ENCODE data around the gene TMEM254. TPM values are rescaled to one million over a fixed set of nuclear protein-coding genes. Genes with fewer than 3 reads are reported as not detected.
"Not testable (repeated sequence)": the region's sequence is repeated elsewhere in the genome, so short reads cannot be mapped to it uniquely, and the experiment has no call there.

Gene TMEM254
- polyA plus RNA-seq, 3 donors = 13.6 to 43.1 (median 25.9) TPM

DNA sequence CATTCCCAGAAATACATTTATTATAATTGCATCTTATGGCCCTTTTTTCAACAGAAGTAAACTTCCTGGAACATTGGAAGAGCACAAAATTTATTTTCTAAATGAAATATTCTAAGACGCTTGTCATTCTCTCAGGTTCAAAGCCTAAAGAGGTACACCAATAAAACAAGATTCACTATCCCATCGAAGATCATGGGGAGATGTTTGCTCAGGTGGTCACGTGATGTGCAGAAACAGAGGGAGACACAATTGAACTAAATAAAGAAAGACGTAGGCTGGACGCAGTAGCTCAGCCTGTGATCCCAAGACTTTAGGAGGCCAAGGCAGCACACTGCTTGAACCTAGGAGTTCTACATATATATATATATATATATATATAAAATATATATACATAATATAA is 46.0 kb upstream of the TMEM254 start:
- Mint-ChIP-seq H3K4me3 (no peak overlapping the region), H3K9me3 (peaks cover 0 to 2% (median 0%) of the 10 kb centered on the region in 7 donors), H3K27ac (no peak overlapping the region), H3K4me1 (no peaks in the 10 kb centered on the region), H3K27me3 (ENCODE audit: low read depth in 3 of 3) (peaks cover 0 to 3% (median 0%) of the 10 kb centered on the region in 3 donors), H3K36me3 (no peaks in the 10 kb centered on the region)
- Histone ChIP-seq H3K9ac (ENCODE audit: insufficient read depth, low read length, poor library complexity, severe bottlenecking) (no peak overlapping the region), H3K27me3 (ENCODE audit: control insufficient read depth in 2 of 2, insufficient read depth in 2 of 2, low read length in 2 of 2) (no peaks in the 10 kb centered on the region), H2AFZ (ENCODE audit: insufficient read depth, low read depth, low read length, poor library complexity, severe bottlenecking) (no peak overlapping the region), H3K79me2 (ENCODE audit: insufficient read depth, low read length) (no peaks in the 10 kb centered on the region), H3K4me3 (replicated peaks in 1 of 3; ENCODE audit: low read depth in 2 of 3, low read length in 3 of 3) (no peak overlapping the region), H3K27ac (ENCODE audit: low read depth in 1 of 2, low read length in 2 of 2) (no peak overlapping the region), H4K20me1 (ENCODE audit: insufficient read depth, low read length) (no peaks in the 10 kb centered on the region), H3K4me1 (ENCODE audit: control insufficient read depth in 1 of 2, insufficient read depth in 2 of 2, low read length in 2 of 2) (no peaks in the 10 kb centered on the region), H3K9me3 (replicated peaks in 1 of 2; ENCODE audit: control insufficient read depth in 1 of 2, insufficient read depth in 1 of 2, low read length in 2 of 2) (no peaks in the 10 kb centered on the region), H3K36me3 (replicated peaks in 1 of 2; ENCODE audit: control insufficient read depth in 1 of 2, insufficient read depth in 2 of 2, low read length in 2 of 2) (no peaks in the 10 kb centered on the region), H3K4me2 (replicated peaks; ENCODE audit: extremely low read depth, low read length, poor library complexity, severe bottlenecking) (no peak overlapping the region)
- intact Hi-C loops (cut with micrococcal nuclease) = no loop called here
- TF ChIP-seq, protein P1, sequence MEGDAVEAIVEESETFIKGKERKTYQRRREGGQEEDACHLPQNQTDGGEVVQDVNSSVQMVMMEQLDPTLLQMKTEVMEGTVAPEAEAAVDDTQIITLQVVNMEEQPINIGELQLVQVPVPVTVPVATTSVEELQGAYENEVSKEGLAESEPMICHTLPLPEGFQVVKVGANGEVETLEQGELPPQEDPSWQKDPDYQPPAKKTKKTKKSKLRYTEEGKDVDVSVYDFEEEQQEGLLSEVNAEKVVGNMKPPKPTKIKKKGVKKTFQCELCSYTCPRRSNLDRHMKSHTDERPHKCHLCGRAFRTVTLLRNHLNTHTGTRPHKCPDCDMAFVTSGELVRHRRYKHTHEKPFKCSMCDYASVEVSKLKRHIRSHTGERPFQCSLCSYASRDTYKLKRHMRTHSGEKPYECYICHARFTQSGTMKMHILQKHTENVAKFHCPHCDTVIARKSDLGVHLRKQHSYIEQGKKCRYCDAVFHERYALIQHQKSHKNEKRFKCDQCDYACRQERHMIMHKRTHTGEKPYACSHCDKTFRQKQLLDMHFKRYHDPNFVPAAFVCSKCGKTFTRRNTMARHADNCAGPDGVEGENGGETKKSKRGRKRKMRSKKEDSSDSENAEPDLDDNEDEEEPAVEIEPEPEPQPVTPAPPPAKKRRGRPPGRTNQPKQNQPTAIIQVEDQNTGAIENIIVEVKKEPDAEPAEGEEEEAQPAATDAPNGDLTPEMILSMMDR (IDR thresholded peaks at IDR 0.05) = no peak
- no peak for DNase-seq
- WGBS (ENCODE audit: insufficient coverage) = no CpG with 5 or more reads among the region's 5 CpGs

- not testable (repeated sequence) for H3K27me3 Mint-ChIP-seq (ENCODE audit: low read depth in 3 of 3)
Measured at GRCh38 chr10:80034766-80035165, 43.7 kb upstream of the TMEM254 start.

DNA sequence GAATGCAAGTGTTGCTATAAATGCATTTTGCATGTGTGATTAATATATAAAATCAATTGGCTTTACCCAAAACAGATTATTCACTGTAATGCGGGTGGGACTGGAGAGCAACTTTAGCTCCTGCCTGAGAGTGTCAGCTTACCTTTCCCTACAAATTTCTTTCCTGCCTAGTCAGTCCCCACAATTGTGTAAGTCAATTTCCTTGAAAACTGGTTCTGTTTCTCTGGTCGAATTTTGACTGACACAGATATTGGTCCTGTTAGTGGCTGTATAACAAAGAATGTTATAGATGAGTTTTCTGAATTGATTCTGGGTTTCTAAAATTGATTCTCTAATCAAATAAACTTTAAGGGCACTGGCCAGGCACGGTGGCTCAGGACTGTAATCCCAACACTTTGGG is 43.0 kb upstream of the TMEM254 start:
- H3K9me3 Mint-ChIP-seq; H3K9me3 ChIP-seq (replicated peaks in 1 of 2; ENCODE audit: control insufficient read depth in 1 of 2, insufficient read depth in 1 of 2, low read length in 2 of 2); H3K27ac Mint-ChIP-seq; H3K36me3 ChIP-seq (replicated peaks in 1 of 2; ENCODE audit: control insufficient read depth in 1 of 2, insufficient read depth in 2 of 2, low read length in 2 of 2); H3K4me1 Mint-ChIP-seq; H3K79me2 ChIP-seq (ENCODE audit: insufficient read depth, low read length); H3K4me1 ChIP-seq (ENCODE audit: control insufficient read depth in 1 of 2, insufficient read depth in 2 of 2, low read length in 2 of 2); H3K27me3 Mint-ChIP-seq (ENCODE audit: low read depth in 3 of 3); intact Hi-C loops (cut with micrococcal nuclease); H4K20me1 ChIP-seq (ENCODE audit: insufficient read depth, low read length); H3K36me3 Mint-ChIP-seq; H2AFZ ChIP-seq (ENCODE audit: insufficient read depth, low read depth, low read length, poor library complexity, severe bottlenecking); H3K9ac ChIP-seq (ENCODE audit: insufficient read depth, low read length, poor library complexity, severe bottlenecking); H3K4me2 ChIP-seq (replicated peaks; ENCODE audit: extremely low read depth, low read length, poor library complexity, severe bottlenecking); H3K27me3 ChIP-seq (ENCODE audit: control insufficient read depth in 2 of 2, insufficient read depth in 2 of 2, low read length in 2 of 2); H3K4me3 ChIP-seq (replicated peaks in 1 of 3; ENCODE audit: low read depth in 2 of 3, low read length in 3 of 3); H3K27ac ChIP-seq (ENCODE audit: low read depth in 1 of 2, low read length in 2 of 2); DNase-seq; H3K4me3 Mint-ChIP-seq: not testable (repeated sequence)
- WGBS (ENCODE audit: insufficient coverage) = 80% methylated on average over 1 of the region's 3 CpGs

More at GRCh38 chr10:80034766-80035165, 43.7 kb upstream of the TMEM254 start:
- intact Hi-C loops (cut with micrococcal nuclease); H3K27ac ChIP-seq (ENCODE audit: low read depth in 1 of 2, low read length in 2 of 2); H3K36me3 Mint-ChIP-seq; H3K4me1 Mint-ChIP-seq; H3K4me1 ChIP-seq (ENCODE audit: control insufficient read depth in 1 of 2, insufficient read depth in 2 of 2, low read length in 2 of 2); H3K27me3 ChIP-seq (ENCODE audit: control insufficient read depth in 2 of 2, insufficient read depth in 2 of 2, low read length in 2 of 2); H3K9me3 ChIP-seq (replicated peaks in 1 of 2; ENCODE audit: control insufficient read depth in 1 of 2, insufficient read depth in 1 of 2, low read length in 2 of 2); H4K20me1 ChIP-seq (ENCODE audit: insufficient read depth, low read length); DNase-seq; H2AFZ ChIP-seq (ENCODE audit: insufficient read depth, low read depth, low read length, poor library complexity, severe bottlenecking); H3K4me3 ChIP-seq (replicated peaks in 1 of 3; ENCODE audit: low read depth in 2 of 3, low read length in 3 of 3); H3K27ac Mint-ChIP-seq; H3K79me2 ChIP-seq (ENCODE audit: insufficient read depth, low read length); H3K36me3 ChIP-seq (replicated peaks in 1 of 2; ENCODE audit: control insufficient read depth in 1 of 2, insufficient read depth in 2 of 2, low read length in 2 of 2); H3K9ac ChIP-seq (ENCODE audit: insufficient read depth, low read length, poor library complexity, severe bottlenecking); H3K4me3 Mint-ChIP-seq; H3K4me2 ChIP-seq (replicated peaks; ENCODE audit: extremely low read depth, low read length, poor library complexity, severe bottlenecking); H3K9me3 Mint-ChIP-seq: not testable (repeated sequence)
- 100% methylated on average over 1 of the region's 5 CpGs for WGBS (ENCODE audit: insufficient coverage)

- H3K9me3 ChIP-seq (replicated peaks in 1 of 2; ENCODE audit: control insufficient read depth in 1 of 2, insufficient read depth in 1 of 2, low read length in 2 of 2); H3K4me1 Mint-ChIP-seq; H3K27ac Mint-ChIP-seq; H3K36me3 ChIP-seq (replicated peaks in 1 of 2; ENCODE audit: control insufficient read depth in 1 of 2, insufficient read depth in 2 of 2, low read length in 2 of 2); H3K9me3 Mint-ChIP-seq; H3K27ac ChIP-seq (ENCODE audit: low read depth in 1 of 2, low read length in 2 of 2); H2AFZ ChIP-seq (ENCODE audit: insufficient read depth, low read depth, low read length, poor library complexity, severe bottlenecking); H3K4me2 ChIP-seq (replicated peaks; ENCODE audit: extremely low read depth, low read length, poor library complexity, severe bottlenecking); H3K36me3 Mint-ChIP-seq; H3K4me3 ChIP-seq (replicated peaks in 1 of 3; ENCODE audit: low read depth in 2 of 3, low read length in 3 of 3); H3K27me3 Mint-ChIP-seq (ENCODE audit: low read depth in 3 of 3); H3K4me3 Mint-ChIP-seq; H3K27me3 ChIP-seq (ENCODE audit: control insufficient read depth in 2 of 2, insufficient read depth in 2 of 2, low read length in 2 of 2); H3K9ac ChIP-seq (ENCODE audit: insufficient read depth, low read length, poor library complexity, severe bottlenecking); intact Hi-C loops (cut with micrococcal nuclease); H4K20me1 ChIP-seq (ENCODE audit: insufficient read depth, low read length); H3K4me1 ChIP-seq (ENCODE audit: control insufficient read depth in 1 of 2, insufficient read depth in 2 of 2, low read length in 2 of 2); DNase-seq; H3K79me2 ChIP-seq (ENCODE audit: insufficient read depth, low read length): not testable (repeated sequence)
- WGBS (ENCODE audit: insufficient coverage) = 93% methylated on average over 2 of the region's 5 CpGs
Measured at GRCh38 chr10:80036921-80037500, 41.5 kb upstream of the TMEM254 start.

All from CD14-positive monocyte (primary cell).